ENCODE measurements around the gene SMAD9. TPM values are rescaled to one million over a fixed set of nuclear protein-coding genes. Genes with fewer than 3 reads are reported as not detected.

SMAD9 gene
- total RNA-seq, 2 donors from 2014 or later: 6.5 to 7.8 TPM

- H3K27ac ChIP-seq: no peak overlapping the region
- intact Hi-C loops (cut with DNase I): no loop called here
- no peaks in the 10 kb centered on the region for H3K36me3 ChIP-seq
- no peak overlapping the region for H3K4me3 ChIP-seq
- H3K9ac ChIP-seq (ENCODE audit: low read depth in 2 of 2, low read length in 2 of 2): no peak overlapping the region
- TF ChIP-seq CTCF (IDR thresholded peaks at IDR 0.05): no peak
- no peaks in the 10 kb centered on the region for H3K4me1 ChIP-seq
- no peak for DNase-seq
- H3K9me3 ChIP-seq: no peaks in the 10 kb centered on the region
- no peaks in the 10 kb centered on the region for H3K27me3 ChIP-seq
These were observed 78.6 kb downstream of the SMAD9 start for GRCh38 chr13:36841391-36841790.

GRCh38 chr13:36840718-36841250 lies 79.3 kb downstream of the SMAD9 start:
- H3K9me3 ChIP-seq: no peaks in the 10 kb centered on the region
- H3K27ac ChIP-seq: no peak overlapping the region
- H3K4me3 ChIP-seq: no peak overlapping the region
- H3K4me1 ChIP-seq: no peaks in the 10 kb centered on the region
- no peaks in the 10 kb centered on the region for H3K36me3 ChIP-seq
- no peaks in the 10 kb centered on the region for H3K27me3 ChIP-seq
- DNase-seq: no peak
- intact Hi-C loops (cut with DNase I): no loop called here
- H3K9ac ChIP-seq (ENCODE audit: low read depth in 2 of 2, low read length in 2 of 2): no peak overlapping the region
- TF ChIP-seq CTCF (IDR thresholded peaks at IDR 0.05): no peak

GRCh38 chr13:36839981-36840380 lies 80.1 kb downstream of the SMAD9 start:
- Histone ChIP-seq H3K9ac (ENCODE audit: low read depth in 2 of 2, low read length in 2 of 2) (no peak overlapping the region), H3K27ac (no peak overlapping the region), H3K27me3 (no peaks in the 10 kb centered on the region), H3K9me3 (no peaks in the 10 kb centered on the region), H3K36me3 (no peaks in the 10 kb centered on the region), H3K4me1 (no peaks in the 10 kb centered on the region), H3K4me3 (no peak overlapping the region)
- intact Hi-C loops (cut with DNase I): no loop called here
- no peak for DNase-seq
- no peak for TF ChIP-seq CTCF (IDR thresholded peaks at IDR 0.05)

- no peak for TF ChIP-seq CTCF (IDR thresholded peaks at IDR 0.05)
- Histone ChIP-seq H3K9me3 (no peaks in the 10 kb centered on the region), H3K9ac (ENCODE audit: low read depth in 2 of 2, low read length in 2 of 2) (no peak overlapping the region), H3K36me3 (no peaks in the 10 kb centered on the region), H3K4me1 (no peaks in the 10 kb centered on the region), H3K27me3 (no peaks in the 10 kb centered on the region), H3K4me3 (no peak overlapping the region), H3K27ac (no peak overlapping the region)
- intact Hi-C loops (cut with DNase I): no loop called here
- DNase-seq: no peak
These were observed 80.8 kb downstream of the SMAD9 start for GRCh38 chr13:36839281-36839680.

- DNase-seq: no peak
- no peak for TF ChIP-seq CTCF (IDR thresholded peaks at IDR 0.05)
- no peak overlapping the region for H3K27ac ChIP-seq
- H3K36me3 ChIP-seq: no peaks in the 10 kb centered on the region
- no peaks in the 10 kb centered on the region for H3K27me3 ChIP-seq
- intact Hi-C loops (cut with DNase I): no loop called here
- H3K4me3 ChIP-seq: no peak overlapping the region
- H3K9me3 ChIP-seq: no peaks in the 10 kb centered on the region
- no peaks in the 10 kb centered on the region for H3K4me1 ChIP-seq
- no peak overlapping the region for H3K9ac ChIP-seq (ENCODE audit: low read depth in 2 of 2, low read length in 2 of 2)
These were observed 82.5 kb downstream of the SMAD9 start for GRCh38 chr13:36837354-36838092.
